HTR-8/SVneo (cell line): ENCODE measurements around the gene LMOD2.

Source experiments
- DNase-seq: peaks from one replicate; pipeline ENCODE4 v3.0.0; 2011; ENCODE audit warnings: low spot score, mixed read lengths; ENCODE audit not compliant: insufficient read length
- FAIRE-seq: peaks from 2 replicates; lab custom pipeline; 2011; peaks lifted over from hg19 to GRCh38; lab: Jason Lieb, UNC

The LMOD2 gene

DNA sequence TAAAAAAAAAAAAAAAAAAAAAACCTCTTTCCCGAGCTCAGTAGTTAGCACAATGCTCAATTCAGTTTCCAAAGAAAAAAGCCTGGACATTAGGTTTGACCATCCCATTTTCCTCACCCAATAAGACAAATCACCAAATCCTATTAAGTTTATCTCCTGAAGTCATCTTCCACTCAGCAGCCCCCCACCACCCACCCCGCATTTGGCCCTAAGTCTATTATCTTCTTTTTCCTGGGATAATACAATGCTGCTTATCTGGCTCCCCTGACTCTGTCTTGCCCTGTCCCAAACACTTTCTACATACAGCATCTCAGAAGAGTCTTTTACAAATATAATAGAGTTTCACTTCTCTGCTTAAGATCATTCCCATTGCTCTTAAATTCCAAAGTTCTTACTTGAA is 17.8 kb upstream of the LMOD2 start:
- FAIRE-seq, result no peak
- no peak for DNase-seq

- FAIRE-seq, result no peak
Observed at GRCh38 chr7:123639631-123640030, 16.0 kb upstream of the LMOD2 start.

DNA sequence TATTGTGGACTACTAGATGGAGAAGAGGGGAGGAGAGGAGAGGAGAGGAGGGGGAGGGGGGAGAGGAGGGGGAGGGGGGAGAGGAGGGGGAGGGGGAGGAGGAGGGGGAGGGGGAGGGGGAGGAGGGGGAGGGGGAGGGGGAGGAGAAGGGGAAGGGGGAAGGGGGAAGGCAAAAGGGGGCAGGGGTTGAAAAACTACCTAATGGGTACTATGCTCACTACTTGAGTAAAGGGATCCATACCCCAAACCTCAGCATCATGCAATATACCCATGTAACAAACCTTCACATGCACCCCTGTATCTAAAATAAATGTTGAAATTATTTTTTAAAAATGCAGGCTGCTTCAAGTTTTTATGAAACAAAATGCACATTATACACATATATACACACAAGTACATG is 15.1 kb upstream of the LMOD2 start:
- no peak for FAIRE-seq
- no peak for DNase-seq

More at GRCh38 chr7:123639631-123640030, 16.0 kb upstream of the LMOD2 start:
- DNase-seq, result no peak

DNA sequence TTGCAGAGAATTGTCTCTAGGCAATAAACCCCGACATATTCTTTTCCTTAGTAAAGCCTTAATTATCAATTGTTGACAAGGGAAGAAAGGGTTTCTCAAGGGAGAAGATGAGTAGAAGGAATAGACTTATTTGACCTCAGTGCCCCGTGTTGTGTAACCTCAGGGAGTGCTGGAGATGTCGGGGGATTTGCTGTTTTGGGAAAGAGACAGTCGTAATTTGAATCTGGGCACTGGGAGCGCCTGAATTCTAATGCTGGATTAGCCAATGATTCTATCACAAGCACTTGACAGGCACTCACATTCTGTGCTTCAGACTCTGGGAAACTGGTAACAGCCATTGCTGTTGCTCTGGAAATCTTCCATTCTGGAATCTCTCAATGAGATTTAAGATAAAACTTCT is 13.8 kb upstream of the LMOD2 start:
- DNase-seq, result no peak

DNA sequence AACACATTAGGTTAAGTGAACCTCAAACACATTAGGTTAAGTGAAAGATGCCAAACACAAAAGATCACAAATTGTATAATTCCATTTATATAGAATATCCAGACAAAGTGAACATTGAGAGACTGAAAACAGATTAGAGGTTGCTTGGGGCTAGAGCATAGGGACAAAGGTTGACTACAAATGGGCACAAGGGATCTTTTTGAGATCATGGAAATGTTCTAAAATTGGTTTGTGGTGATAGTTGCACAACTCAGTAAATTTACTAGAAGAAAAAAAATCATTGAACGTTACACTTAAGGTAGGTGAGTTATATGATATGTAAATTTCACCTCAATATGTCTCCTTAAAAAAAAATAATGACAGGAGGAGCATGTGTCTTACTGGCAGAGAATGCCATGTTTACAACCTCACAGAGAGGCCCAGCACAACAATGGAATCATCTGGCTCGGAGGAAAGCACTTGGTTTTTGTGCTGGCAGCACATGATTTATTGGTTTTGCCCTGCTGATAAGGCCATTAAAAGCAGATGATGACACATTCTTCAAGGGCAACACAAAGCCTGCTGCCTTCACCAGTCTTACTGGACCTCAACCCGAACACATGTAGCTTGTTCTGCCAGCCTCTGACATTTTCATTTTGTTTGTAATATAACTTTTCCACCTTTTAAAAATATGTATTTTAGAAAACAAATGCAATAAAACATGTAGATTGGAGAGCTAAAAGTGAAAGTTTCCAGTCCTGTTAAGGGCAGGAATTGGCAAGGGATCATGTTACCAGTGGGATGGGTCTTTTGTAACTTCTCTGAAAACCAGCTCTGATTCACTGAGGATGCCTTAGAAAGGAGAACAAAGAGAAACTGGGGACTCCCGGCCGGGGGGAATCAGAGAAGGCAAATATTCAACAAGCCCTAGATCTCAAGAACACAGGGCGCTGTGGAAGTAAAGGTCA is 11.9 kb upstream of the LMOD2 start:
- FAIRE-seq (no peak), DNase-seq (peak; percentile 69)

More for the DNA sequence above, 13.8 kb upstream of the LMOD2 start:
- no peak for FAIRE-seq

DNA sequence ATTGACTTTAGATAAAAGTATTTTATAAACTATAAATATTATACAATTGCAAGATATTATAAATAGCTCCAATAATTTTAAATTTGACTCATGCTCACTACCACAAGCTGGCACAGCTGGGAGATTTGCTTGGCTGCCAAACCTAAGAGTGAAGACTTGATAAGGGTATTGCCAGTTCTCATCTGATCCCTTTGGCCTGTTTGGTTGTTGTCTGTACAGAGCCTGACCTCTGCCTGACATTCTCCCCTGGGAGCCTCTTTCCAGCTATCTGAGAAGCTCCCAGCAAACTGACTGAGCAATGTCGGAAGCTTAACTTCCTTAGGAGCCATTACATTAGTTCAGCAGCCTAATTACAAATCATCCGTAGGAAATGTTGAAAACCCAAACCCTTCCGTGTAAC is 10.2 kb upstream of the LMOD2 start:
- FAIRE-seq (no peak), DNase-seq (no peak)

DNA sequence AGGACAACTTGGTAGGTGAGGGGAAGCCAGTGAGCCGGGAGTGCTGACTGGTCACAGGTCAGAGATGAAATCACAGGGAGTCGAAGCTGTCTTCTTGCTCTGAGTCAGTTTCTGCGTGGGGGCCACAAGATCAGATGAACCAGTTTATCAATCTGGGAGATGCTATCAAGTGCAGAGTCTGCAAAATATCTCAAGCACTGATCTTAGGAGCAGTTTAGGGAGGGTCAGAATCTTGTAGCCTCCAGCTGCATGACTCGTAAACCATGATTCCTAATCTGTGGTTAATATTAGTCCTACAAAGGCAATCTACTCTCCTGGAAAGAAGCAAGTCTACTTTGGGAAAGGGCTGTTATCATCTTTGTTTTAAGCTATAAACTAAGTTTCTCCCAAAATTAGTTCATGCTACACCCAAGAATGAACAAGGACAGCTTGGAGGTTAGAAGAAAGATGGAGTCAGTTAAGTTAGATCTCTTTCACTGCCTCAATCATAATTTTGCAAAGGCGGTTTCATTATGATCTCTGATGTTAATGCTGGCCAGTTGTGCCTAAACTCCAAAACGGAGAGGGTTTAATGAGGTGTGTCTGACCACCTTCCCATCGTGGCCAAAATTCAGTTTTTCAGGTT is 8.4 kb upstream of the LMOD2 start:
- FAIRE-seq, result no peak
- no peak for DNase-seq

DNA sequence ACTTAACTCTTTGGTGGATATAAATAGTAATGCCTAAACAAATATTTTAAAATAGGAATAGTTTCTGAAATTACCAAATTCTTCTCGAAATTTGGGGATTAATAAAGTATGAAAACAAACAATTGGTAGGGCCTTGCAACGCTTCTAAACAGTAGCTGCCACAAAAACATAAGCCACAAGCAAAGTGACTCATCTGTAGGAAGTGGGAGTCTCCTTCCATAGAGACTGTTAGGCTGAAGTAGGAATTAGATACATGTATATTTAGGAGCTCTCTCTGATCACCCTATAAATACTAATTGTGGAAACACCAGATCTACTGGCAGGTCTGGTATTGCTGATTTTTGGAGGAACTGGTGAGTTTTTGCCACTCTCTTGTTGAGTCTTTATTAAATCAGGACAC is 5.7 kb upstream of the LMOD2 start:
- DNase-seq, result peak; percentile 10
- FAIRE-seq, result no peak

DNA sequence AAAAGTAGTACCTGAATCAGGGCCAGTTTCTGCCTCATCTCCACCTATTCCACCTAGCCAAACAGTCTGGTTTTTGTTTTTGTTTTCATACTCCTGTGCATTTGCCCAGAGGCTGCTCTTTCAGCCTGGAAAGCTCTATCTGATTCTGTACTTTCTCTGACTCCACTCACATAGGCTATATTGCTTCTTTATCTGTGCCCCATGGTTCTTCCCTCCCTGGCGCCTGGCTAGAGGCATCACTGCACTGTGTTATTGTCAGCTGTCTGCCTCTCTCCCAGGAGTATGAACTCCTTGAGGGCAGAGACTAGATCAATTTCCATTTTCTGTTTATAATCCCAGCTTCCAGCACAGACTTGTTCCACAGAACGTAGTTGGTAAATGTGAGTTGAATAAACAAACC is 5.1 kb upstream of the LMOD2 start:
- FAIRE-seq, result no peak
- DNase-seq, result no peak

GRCh38 chr7:123652406-123652805 is 3.3 kb upstream of the LMOD2 start:
- DNase-seq (no peak), FAIRE-seq (no peak)

GRCh38 chr7:123653162-123653561 is 2.5 kb upstream of the LMOD2 start:
- DNase-seq, result no peak
- FAIRE-seq, result no peak

DNA sequence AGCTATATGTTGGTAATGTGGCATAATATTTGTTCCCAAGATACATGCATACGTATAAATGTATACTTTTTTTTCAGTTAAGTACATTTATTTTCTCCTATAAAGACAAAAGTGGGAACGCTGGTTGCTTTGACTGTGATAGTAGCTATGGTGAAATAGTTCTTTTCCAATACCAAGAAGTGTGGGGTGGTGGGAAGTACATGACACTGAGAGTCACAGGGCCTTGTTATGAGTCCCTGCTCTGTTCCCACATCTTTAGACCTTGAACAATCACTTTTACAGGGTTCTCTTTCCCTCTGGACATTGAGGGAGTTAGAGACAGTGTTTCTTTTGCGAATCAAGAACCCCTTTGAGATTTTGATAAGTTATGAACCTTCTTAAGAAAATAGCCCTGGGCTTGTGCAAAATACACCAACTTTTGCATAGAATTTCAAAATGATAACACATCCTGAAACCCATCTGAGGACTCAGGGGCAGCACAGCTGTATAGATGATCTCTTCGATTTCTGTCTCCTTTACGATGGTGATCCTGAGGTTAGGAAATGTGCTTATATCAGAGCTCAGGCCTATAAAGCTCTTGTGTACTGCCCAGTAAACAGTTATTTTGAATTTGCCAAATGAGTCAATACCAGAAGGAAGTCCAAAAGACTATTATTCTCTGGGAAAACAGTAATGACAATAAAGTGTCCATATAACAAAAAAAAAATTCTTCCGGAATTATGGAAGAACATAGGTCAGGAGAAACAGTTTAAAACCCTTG is 1.1 kb downstream of the LMOD2 start:
- DNase-seq (no peak), FAIRE-seq (no peak)

GRCh38 chr7:123657304-123657685 is 1.6 kb downstream of the LMOD2 start:
- DNase-seq (no peak), FAIRE-seq (no peak)

DNA sequence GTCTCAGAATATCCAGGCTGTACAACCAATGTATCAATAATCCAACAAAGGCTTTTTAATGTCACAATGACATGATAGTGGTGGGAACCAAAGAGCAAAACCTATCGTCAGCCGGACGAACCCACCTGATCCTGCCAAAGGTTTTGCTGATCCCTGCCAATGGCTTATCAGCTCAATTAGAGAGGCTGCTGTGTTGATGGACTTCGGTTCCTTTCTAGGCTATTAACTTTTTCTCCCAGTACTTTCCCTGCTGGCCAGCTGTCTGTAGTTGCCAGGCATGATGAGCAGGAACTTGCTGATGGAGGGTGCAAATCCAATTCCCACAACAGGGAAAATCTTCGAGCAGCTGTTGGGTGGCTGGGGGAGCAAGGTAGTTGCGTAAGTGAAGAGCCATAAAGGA is 2.4 kb downstream of the LMOD2 start:
- DNase-seq (no peak), FAIRE-seq (no peak)

GRCh38 chr7:123660514-123661354 is 5.1 kb downstream of the LMOD2 start:
- no peak for FAIRE-seq
- DNase-seq, result no peak

DNA sequence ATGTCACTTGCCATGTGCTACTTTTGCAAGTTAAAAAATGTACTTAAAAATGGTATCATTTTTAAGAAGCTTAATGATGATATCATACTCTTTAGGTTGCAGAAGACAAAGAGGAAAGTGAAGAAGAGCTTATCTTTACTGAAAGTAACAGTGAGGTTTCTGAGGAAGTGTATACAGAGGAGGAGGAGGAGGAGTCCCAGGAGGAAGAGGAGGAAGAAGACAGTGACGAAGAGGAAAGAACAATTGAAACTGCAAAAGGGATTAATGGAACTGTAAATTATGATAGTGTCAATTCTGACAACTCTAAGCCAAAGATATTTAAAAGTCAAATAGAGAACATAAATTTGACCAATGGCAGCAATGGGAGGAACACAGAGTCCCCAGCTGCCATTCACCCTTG is 6.1 kb downstream of the LMOD2 start:
- DNase-seq (no peak), FAIRE-seq (no peak)

- FAIRE-seq (no peak), DNase-seq (no peak)
Observed at GRCh38 chr7:123662293-123662692, 6.6 kb downstream of the LMOD2 start.

DNA sequence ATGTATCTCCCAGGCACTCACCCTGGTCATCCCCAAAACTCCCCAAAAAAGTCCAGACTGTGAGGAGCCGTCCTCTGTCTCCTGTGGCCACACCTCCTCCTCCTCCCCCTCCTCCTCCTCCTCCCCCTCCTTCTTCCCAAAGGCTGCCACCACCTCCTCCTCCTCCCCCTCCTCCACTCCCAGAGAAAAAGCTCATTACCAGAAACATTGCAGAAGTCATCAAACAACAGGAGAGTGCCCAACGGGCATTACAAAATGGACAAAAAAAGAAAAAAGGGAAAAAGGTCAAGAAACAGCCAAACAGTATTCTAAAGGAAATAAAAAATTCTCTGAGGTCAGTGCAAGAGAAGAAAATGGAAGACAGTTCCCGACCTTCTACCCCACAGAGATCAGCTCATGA is 7.1 kb downstream of the LMOD2 start:
- no peak for DNase-seq
- FAIRE-seq, result no peak

- FAIRE-seq (no peak), DNase-seq (no peak)
Observed at GRCh38 chr7:123663200-123663599, 7.5 kb downstream of the LMOD2 start.

DNA sequence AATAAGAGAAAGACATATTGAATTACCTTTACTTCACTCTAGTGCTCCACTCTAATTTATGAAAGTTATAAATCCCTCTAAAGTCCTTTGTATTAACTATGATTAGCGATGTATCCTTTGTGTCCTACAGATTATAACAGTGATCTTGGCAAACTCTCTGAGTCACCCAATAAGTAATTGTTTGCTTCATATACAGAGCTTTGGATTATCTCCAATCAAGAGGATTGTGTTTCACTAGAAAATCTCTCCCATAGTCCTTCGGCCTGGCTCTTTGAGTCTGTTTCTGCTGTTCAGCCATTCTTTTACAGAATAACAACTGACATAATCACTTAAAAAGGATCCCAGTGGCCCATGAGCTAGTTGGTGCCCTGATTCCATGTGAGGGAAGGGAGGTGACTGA is 9.5 kb downstream of the LMOD2 start:
- FAIRE-seq, result no peak
- no peak for DNase-seq
